Hindlimb muscle (tissue), 1 donor: ENCODE data around the gene PARP8. TPM values are rescaled to one million over a fixed set of nuclear protein-coding genes. Genes with fewer than 3 reads are reported as not detected.
"Not testable (repeated sequence)": the region's sequence is repeated elsewhere in the genome, so short reads cannot be mapped to it uniquely, and the experiment has no call there.

Experiments
- DNase-seq: peaks from one replicate; pipeline ENCODE4 v3.0.0-alpha.2; 2013
- polyA plus RNA-seq: library from polyadenylated mRNA; unstranded; fragments of 120-200 nt; gene quantifications from one replicate; pipeline ENCODE4 v1.2.1, GENCODE V29; 2013; ENCODE audit not compliant: insufficient read length

The PARP8 gene
- polyA plus RNA-seq, 1 donor, result 13.2 TPM

GRCh38 chr5:50727845-50728244 lies 61.4 kb downstream of the PARP8 start:
- no peak for DNase-seq

- DNase-seq, result no peak
These were observed 63.9 kb downstream of the PARP8 start for GRCh38 chr5:50730336-50730735.

GRCh38 chr5:50730841-50731240 lies 64.4 kb downstream of the PARP8 start:
- DNase-seq, result no peak

GRCh38 chr5:50733741-50734140 lies 67.3 kb downstream of the PARP8 start:
- no peak for DNase-seq

GRCh38 chr5:50738864-50739263 lies 72.4 kb downstream of the PARP8 start:
- DNase-seq, result no peak

- DNase-seq, result no peak
These were observed 74.4 kb downstream of the PARP8 start for GRCh38 chr5:50740832-50741231.

GRCh38 chr5:50744776-50745175 lies 78.3 kb downstream of the PARP8 start:
- no peak for DNase-seq

GRCh38 chr5:50745221-50745910 lies 78.9 kb downstream of the PARP8 start:
- DNase-seq, result no peak

GRCh38 chr5:50749181-50749580 lies 82.7 kb downstream of the PARP8 start:
- no peak for DNase-seq

GRCh38 chr5:50749873-50750272 lies 83.4 kb downstream of the PARP8 start:
- no peak for DNase-seq

GRCh38 chr5:50751064-50751657 lies 84.7 kb downstream of the PARP8 start:
- peak; percentile 21 for DNase-seq

- no peak for DNase-seq
These were observed 86.4 kb downstream of the PARP8 start for GRCh38 chr5:50752800-50753199.

- DNase-seq, result no peak
These were observed 93.3 kb downstream of the PARP8 start for GRCh38 chr5:50759526-50760270.

- DNase-seq, result no peak
These were observed 96.9 kb downstream of the PARP8 start for GRCh38 chr5:50763351-50763750.

- DNase-seq, result no peak
These were observed 97.4 kb downstream of the PARP8 start for GRCh38 chr5:50763846-50764245.

GRCh38 chr5:50766042-50766441 lies 99.6 kb downstream of the PARP8 start:
- DNase-seq, result no peak

GRCh38 chr5:50766462-50766861 lies 100.0 kb downstream of the PARP8 start:
- DNase-seq, result no peak

- no peak for DNase-seq
These were observed 100.5 kb downstream of the PARP8 start for GRCh38 chr5:50766967-50767366.

- DNase-seq, result no peak
These were observed 101.2 kb downstream of the PARP8 start for GRCh38 chr5:50767588-50767987.

- no peak for DNase-seq
These were observed 102.2 kb downstream of the PARP8 start for GRCh38 chr5:50768634-50769033.

- DNase-seq, result no peak
These were observed 104.0 kb downstream of the PARP8 start for GRCh38 chr5:50770441-50770840.

GRCh38 chr5:50774446-50775175 lies 108.2 kb downstream of the PARP8 start:
- DNase-seq, result not testable (repeated sequence)

- DNase-seq, result no peak
These were observed 119.6 kb downstream of the PARP8 start for GRCh38 chr5:50786073-50786472.
